ENCODE data around the gene RASL10B. TPM values are rescaled to one million over a fixed set of nuclear protein-coding genes. Genes with fewer than 3 reads are reported as not detected.

The RASL10B gene
- total RNA-seq, 2 experiments from 2014 or later = 0.15 to 0.37 TPM

GRCh38 chr17:35705705-35706104 is 25.7 kb upstream of the RASL10B start:
- Mint-ChIP-seq H3K27me3 (no peaks in the 10 kb centered on the region), H3K4me3 (no peak overlapping the region), H3K4me1 (peaks cover 21% of the 10 kb centered on the region), H3K9me3 (no peaks in the 10 kb centered on the region), H3K27ac (no peak overlapping the region), H3K36me3 (ENCODE audit: low read depth) (peaks cover 21% of the 10 kb centered on the region)
- ChIA-PET POLR2A (no interaction called here), CTCF (interaction anchor here (1.3 kb wide), 1 partner anchor 17 kb away, joined by 5 read pairs; no protein-coding TSS in a partner anchor)
- no peak for DNase-seq

GRCh38 chr17:35708149-35708548 is 23.3 kb upstream of the RASL10B start:
- Mint-ChIP-seq H3K4me3 (no peak overlapping the region), H3K27ac (no peak overlapping the region), H3K27me3 (no peaks in the 10 kb centered on the region), H3K9me3 (no peaks in the 10 kb centered on the region), H3K4me1 (peaks cover 24% of the 10 kb centered on the region), H3K36me3 (ENCODE audit: low read depth) (peaks cover 17% of the 10 kb centered on the region)
- POLR2A ChIA-PET = no interaction called here
- CTCF ChIA-PET = no interaction called here
- no peak for DNase-seq

GRCh38 chr17:35708951-35709350 is 22.5 kb upstream of the RASL10B start:
- Mint-ChIP-seq H3K4me3 (no peak overlapping the region), H3K27me3 (no peaks in the 10 kb centered on the region), H3K9me3 (no peaks in the 10 kb centered on the region), H3K27ac (no peak overlapping the region), H3K4me1 (peaks cover 24% of the 10 kb centered on the region), H3K36me3 (ENCODE audit: low read depth) (peaks cover 14% of the 10 kb centered on the region)
- CTCF ChIA-PET = no interaction called here
- POLR2A ChIA-PET = no interaction called here
- DNase-seq = no peak

GRCh38 chr17:35709874-35710273 is 21.6 kb upstream of the RASL10B start:
- no peak overlapping the region for H3K4me3 Mint-ChIP-seq
- ChIA-PET CTCF (interaction anchor here (1.0 kb wide), 1 partner anchor 9 kb away, joined by 5 read pairs; no protein-coding TSS in a partner anchor), POLR2A (no interaction called here)

GRCh38 chr17:35710950-35711349 is 20.5 kb upstream of the RASL10B start:
- Mint-ChIP-seq H3K4me3 (no peak overlapping the region), H3K4me1 (peaks cover 24% of the 10 kb centered on the region), H3K27ac (no peak overlapping the region), H3K27me3 (no peaks in the 10 kb centered on the region), H3K9me3 (no peaks in the 10 kb centered on the region), H3K36me3 (ENCODE audit: low read depth) (peaks cover 14% of the 10 kb centered on the region)
- DNase-seq = no peak
- POLR2A ChIA-PET = no interaction called here
- CTCF ChIA-PET = interaction anchor here (0.9 to 1.4 kb wide), 3 partner anchors 8 to 37 kb away, joined by 3 to 5 read pairs (median 4); no protein-coding TSS in a partner anchor

More at GRCh38 chr17:35709874-35710273, 21.6 kb upstream of the RASL10B start:
- Mint-ChIP-seq H3K27ac (no peak overlapping the region), H3K4me1 (peaks cover 24% of the 10 kb centered on the region), H3K27me3 (no peaks in the 10 kb centered on the region), H3K36me3 (ENCODE audit: low read depth) (peaks cover 14% of the 10 kb centered on the region), H3K9me3 (no peaks in the 10 kb centered on the region)
- DNase-seq = no peak

- Mint-ChIP-seq H3K27ac (no peak overlapping the region), H3K27me3 (no peaks in the 10 kb centered on the region), H3K36me3 (ENCODE audit: low read depth) (peaks cover 14% of the 10 kb centered on the region), H3K9me3 (no peaks in the 10 kb centered on the region), H3K4me1 (peaks cover 14% of the 10 kb centered on the region), H3K4me3 (no peak overlapping the region)
- ChIA-PET CTCF (interaction anchor here (0.7 to 1.3 kb wide), 2 partner anchors 18 to 51 kb away, joined by 3 read pairs; no protein-coding TSS in a partner anchor), POLR2A (no interaction called here)
- peak; percentile 16 for DNase-seq
Observed at GRCh38 chr17:35713069-35713728, 18.2 kb upstream of the RASL10B start.

GRCh38 chr17:35714988-35715387 is 16.5 kb upstream of the RASL10B start:
- no peak for DNase-seq
- Mint-ChIP-seq H3K4me3 (no peak overlapping the region), H3K27me3 (no peaks in the 10 kb centered on the region), H3K9me3 (no peaks in the 10 kb centered on the region), H3K27ac (no peak overlapping the region), H3K36me3 (ENCODE audit: low read depth) (peaks cover 23% of the 10 kb centered on the region), H3K4me1 (peaks cover 3% of the 10 kb centered on the region)
- ChIA-PET CTCF (interaction anchor here (1.1 kb wide), 1 partner anchor 14 kb away, joined by 3 read pairs; no protein-coding TSS in a partner anchor), POLR2A (no interaction called here)

- Mint-ChIP-seq H3K36me3 (ENCODE audit: low read depth) (peaks cover 22% of the 10 kb centered on the region), H3K9me3 (no peaks in the 10 kb centered on the region), H3K4me3 (no peak overlapping the region), H3K27me3 (no peaks in the 10 kb centered on the region), H3K27ac (no peak overlapping the region), H3K4me1 (peaks cover 3% of the 10 kb centered on the region)
- DNase-seq = no peak
- ChIA-PET POLR2A (no interaction called here), CTCF (interaction anchor here (0.6 to 1.1 kb wide), 2 partner anchors 13 to 986 kb away, joined by 3 to 4 read pairs; no protein-coding TSS in a partner anchor)
Observed at GRCh38 chr17:35715416-35715815, 16.0 kb upstream of the RASL10B start.

- ChIA-PET POLR2A (no interaction called here), CTCF (interaction anchor here (0.6 to 1.1 kb wide), 2 partner anchors 12 to 986 kb away, joined by 3 to 4 read pairs; no protein-coding TSS in a partner anchor)
- Mint-ChIP-seq H3K27me3 (no peaks in the 10 kb centered on the region), H3K27ac (no peak overlapping the region), H3K4me1 (peaks cover 1% of the 10 kb centered on the region), H3K36me3 (ENCODE audit: low read depth) (peaks cover 20% of the 10 kb centered on the region), H3K4me3 (no peak overlapping the region), H3K9me3 (no peaks in the 10 kb centered on the region)
- no peak for DNase-seq
Observed at GRCh38 chr17:35716173-35716572, 15.3 kb upstream of the RASL10B start.

GRCh38 chr17:35716897-35717465 is 14.5 kb upstream of the RASL10B start:
- H3K9me3 Mint-ChIP-seq = no peaks in the 10 kb centered on the region
- POLR2A ChIA-PET = no interaction called here
- peaks cover 20% of the 10 kb centered on the region for H3K36me3 Mint-ChIP-seq (ENCODE audit: low read depth)
- CTCF ChIA-PET = interaction anchor here (1.5 kb wide), 1 partner anchor 17 kb away, joined by 3 read pairs; no protein-coding TSS in a partner anchor
- no peak for DNase-seq
- no peaks in the 10 kb centered on the region for H3K27me3 Mint-ChIP-seq
- H3K4me1 Mint-ChIP-seq = no peaks in the 10 kb centered on the region
- H3K27ac Mint-ChIP-seq = no peak overlapping the region
- H3K4me3 Mint-ChIP-seq = no peak overlapping the region

- H3K4me1 Mint-ChIP-seq = no peaks in the 10 kb centered on the region
Observed at GRCh38 chr17:35717475-35717874, 14.0 kb upstream of the RASL10B start.

GRCh38 chr17:35723735-35724134 is 7.7 kb upstream of the RASL10B start:
- Mint-ChIP-seq H3K4me3 (no peak overlapping the region), H3K9me3 (no peaks in the 10 kb centered on the region), H3K27ac (no peak overlapping the region), H3K36me3 (ENCODE audit: low read depth) (peaks cover 25% of the 10 kb centered on the region), H3K27me3 (no peaks in the 10 kb centered on the region), H3K4me1 (no peaks in the 10 kb centered on the region)
- CTCF ChIA-PET = interaction anchor here (1.0 to 1.6 kb wide), 3 partner anchors 13 to 24 kb away, joined by 3 to 5 read pairs (median 4); no protein-coding TSS in a partner anchor
- POLR2A ChIA-PET = no interaction called here
- DNase-seq = no peak

More at GRCh38 chr17:35717475-35717874, 14.0 kb upstream of the RASL10B start:
- POLR2A ChIA-PET = no interaction called here
- H3K36me3 Mint-ChIP-seq (ENCODE audit: low read depth) = peaks cover 21% of the 10 kb centered on the region
- no peak overlapping the region for H3K27ac Mint-ChIP-seq
- no peaks in the 10 kb centered on the region for H3K9me3 Mint-ChIP-seq
- CTCF ChIA-PET = interaction anchor here (1.5 to 2.2 kb wide), 2 partner anchors 14 to 17 kb away, joined by 3 to 5 read pairs; partner anchors contain the start of gene RASL10B
- no peak overlapping the region for H3K4me3 Mint-ChIP-seq
- DNase-seq = no peak
- no peaks in the 10 kb centered on the region for H3K27me3 Mint-ChIP-seq

- Mint-ChIP-seq H3K36me3 (ENCODE audit: low read depth) (peaks cover 17% of the 10 kb centered on the region), H3K27ac (no peak overlapping the region), H3K4me3 (no peak overlapping the region), H3K9me3 (no peaks in the 10 kb centered on the region), H3K4me1 (peaks cover 1% of the 10 kb centered on the region), H3K27me3 (no peaks in the 10 kb centered on the region)
- ChIA-PET CTCF (no interaction called here), POLR2A (no interaction called here)
- no peak for DNase-seq
Observed at GRCh38 chr17:35725058-35725457, 6.4 kb upstream of the RASL10B start.
